GM12873 (cell line): ENCODE measurements around the gene CCDC57.

Experiments
- CTCF ChIP-seq: IDR thresholded peaks from 2 replicates; pipeline ENCODE4 v1.5.1; 2012; ENCODE audit warnings: low read depth, mild to moderate bottlenecking, moderate library complexity, low read length, control low read depth; ENCODE audit not compliant: insufficient read depth; ENCODE audit errors: missing control alignments

The CCDC57 gene

DNA sequence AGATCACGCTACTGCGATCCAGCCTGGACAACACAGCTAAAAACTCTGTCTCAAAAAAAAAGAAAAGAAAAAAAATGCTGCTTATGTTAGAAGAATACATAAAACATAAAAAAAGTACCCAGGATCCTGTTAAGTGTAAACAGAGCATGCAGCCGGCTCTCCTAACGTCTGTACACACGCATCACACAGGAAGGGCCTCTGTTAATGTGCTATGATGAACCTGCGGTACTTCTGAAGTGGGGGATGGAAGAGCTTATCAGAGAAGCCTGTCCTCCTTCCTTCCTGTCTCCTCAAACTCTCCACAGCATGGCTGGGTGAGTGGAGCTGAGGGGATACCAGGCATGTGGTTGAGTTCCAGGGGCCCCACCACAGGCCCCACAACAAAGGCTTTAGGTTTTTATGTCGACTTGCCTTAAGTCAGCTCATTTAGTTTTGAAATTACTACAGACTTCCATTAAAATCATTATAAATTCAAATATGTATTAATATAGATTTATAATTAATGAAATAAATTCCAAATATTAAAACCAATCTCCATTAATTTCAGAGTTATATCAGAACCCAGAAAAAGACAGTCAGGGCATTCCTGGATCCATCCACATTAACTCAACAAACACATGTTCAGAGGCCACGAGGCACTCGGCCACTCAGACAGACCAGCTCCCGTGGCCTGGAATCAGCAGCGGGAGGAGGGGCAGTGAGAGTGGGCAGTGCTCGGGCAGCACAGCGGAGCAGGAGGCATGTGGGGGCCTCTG, 11.7 kb downstream of the CCDC57 start:
- no peak for TF ChIP-seq CTCF

GRCh38 chr17:82200135-82200534, 12.5 kb downstream of the CCDC57 start:
- TF ChIP-seq CTCF = no peak

DNA sequence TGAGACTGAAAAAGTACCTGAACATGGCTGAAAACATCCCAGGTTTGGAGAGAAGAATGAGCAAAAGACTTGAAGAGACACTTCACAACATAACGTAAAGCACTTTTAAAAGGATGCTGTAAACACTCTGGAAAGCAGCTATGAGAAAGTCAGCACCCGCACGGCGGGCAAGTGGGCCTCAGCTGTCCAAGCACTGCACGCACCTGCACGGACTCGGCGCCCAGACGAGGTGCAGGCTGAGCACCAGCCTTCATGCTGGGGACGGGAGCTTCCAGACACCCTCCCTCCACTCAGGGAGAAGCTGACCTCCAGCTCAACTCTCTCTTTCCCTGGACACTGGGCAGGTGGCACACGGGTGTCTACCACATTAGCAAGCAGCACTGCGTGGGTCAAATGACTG, 13.1 kb downstream of the CCDC57 start:
- TF ChIP-seq CTCF = no peak

DNA sequence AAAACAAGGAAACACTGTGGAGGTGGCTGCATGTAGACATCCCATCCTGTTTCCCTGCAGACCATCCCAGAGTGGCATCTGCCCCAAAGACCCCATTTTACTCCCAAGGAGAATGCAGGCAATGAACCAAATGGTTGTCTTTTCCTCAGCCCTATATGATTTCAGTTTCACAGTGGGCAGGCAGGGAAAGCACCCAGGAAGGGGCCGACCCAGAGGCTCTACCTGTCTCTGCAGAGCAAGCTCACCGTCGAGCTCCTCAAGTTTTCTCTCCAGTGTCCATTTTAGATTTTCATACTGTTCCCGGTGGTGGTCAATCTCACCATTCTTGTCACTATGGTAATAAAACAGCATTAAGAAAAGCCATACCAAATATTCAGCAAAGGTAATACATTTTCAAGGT, 14.6 kb downstream of the CCDC57 start:
- no peak for TF ChIP-seq CTCF

DNA sequence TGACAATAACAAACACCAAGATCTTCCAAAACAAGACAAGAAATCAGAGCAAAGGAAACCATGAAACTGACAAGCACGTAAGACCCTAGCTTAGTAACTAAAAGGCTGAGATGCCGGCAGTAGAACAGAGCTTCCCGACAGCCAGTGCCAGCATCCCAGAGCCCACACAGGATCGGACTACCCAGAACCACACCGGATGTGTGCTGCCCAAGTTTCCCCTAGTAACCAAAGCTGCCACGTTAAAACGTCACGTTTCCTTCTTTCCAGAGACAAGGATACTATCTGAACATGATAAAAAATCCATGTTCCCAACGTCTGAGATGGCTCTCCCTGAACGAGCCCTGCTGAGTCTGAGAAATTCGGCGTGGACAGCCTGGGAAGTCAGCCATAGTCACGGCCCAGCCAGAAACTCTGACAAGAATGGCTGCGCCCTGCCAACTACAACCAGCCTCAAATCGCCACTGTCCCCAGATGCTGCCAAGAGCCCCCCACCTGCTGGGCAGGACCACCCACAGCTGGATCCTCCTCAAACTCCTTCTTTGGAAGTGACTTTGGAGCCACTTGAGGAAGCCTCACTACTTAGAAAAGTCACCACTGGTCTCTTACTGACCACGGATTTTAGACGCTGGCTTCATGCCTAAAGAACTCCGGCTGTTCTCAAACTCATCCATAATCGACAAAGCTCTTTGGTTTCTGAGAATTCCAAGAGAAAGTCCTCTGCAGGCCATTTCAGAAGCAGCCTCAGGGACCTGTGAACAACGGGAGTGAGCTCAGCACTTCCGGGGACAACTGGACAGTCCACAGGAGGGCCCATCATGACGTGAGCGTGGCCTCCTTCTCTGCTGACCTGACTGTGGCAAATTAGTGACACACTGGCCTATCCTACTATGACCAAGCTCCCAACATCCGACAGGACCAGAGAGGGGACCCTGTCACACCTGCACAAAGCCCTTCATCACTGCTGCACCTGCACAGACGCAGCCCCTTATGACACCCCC, 16.7 kb downstream of the CCDC57 start:
- no peak for TF ChIP-seq CTCF

- TF ChIP-seq CTCF = no peak
Measured at GRCh38 chr17:82194765-82195164, 17.9 kb downstream of the CCDC57 start.

- no peak for TF ChIP-seq CTCF
Measured at GRCh38 chr17:82193520-82194220, 19.0 kb downstream of the CCDC57 start.
